CD4-positive, alpha-beta T cell (primary cell): ENCODE results near the gene SPPL2A. TPM values are rescaled to one million over a fixed set of nuclear protein-coding genes. Genes with fewer than 3 reads are reported as not detected.
A peak's percentile ranks its signal among the peaks of the same experiment; 100 is the strongest.

ENCODE experiments used
- ATAC-seq: fragments of 200-7000 bp; cut with Tn5 transposase; one replicate; pipeline ENCODE4 v1.10.0; 2022; ENCODE audit warnings: mild to moderate bottlenecking; ENCODE audit not compliant: poor library complexity
- CTCF ChIA-PET: fragments of 350-600 bp; sonication (Branson Sonifier 250); formaldehyde crosslinking; loops from one replicate; lab custom pipeline; 2021; ENCODE audit warnings: antibody characterized with exemption, inconsistent platforms; lab: Charles Lee
- POLR2A ChIA-PET: fragments of 350-600 bp; sonication (Branson Sonifier 250); formaldehyde crosslinking; loops from one replicate; lab custom pipeline; 2021; ENCODE audit warnings: antibody characterized with exemption, inconsistent platforms; lab: Charles Lee
- DNase-seq, 14 experiments: peaks; one replicate each; pipeline ENCODE4 v3.0.0-alpha.2; 2013 to 2020; ENCODE audit warnings: mixed read lengths in 2 of 14
- H3K27ac ChIP-seq, 2 donors: one replicate each; pipeline versions ENCODE4 v1.5.1 to v1.7.0; 2013; ENCODE audit warnings: low read length in 2 of 2, low read depth in 1 of 2, mild to moderate bottlenecking in 1 of 2
- H3K27me3 ChIP-seq, 2 experiments: 1 replicate in 1 of 2; 2 replicates in 1 of 2; pipeline versions ENCODE4 v1.6.1 to v1.7.0; 2013; ENCODE audit warnings: low read length in 2 of 2, control low read depth in 1 of 2, mild to moderate bottlenecking in 1 of 2, moderate library complexity in 1 of 2; ENCODE audit not compliant: insufficient read depth in 2 of 2, control insufficient read depth in 1 of 2
- H3K36me3 ChIP-seq: one replicate; pipeline ENCODE4 v1.6.1; 2013; ENCODE audit warnings: low read length, control low read depth; ENCODE audit not compliant: insufficient read depth
- H3K4me1 ChIP-seq: one replicate; pipeline ENCODE4 v1.6.1; 2013; ENCODE audit warnings: low read length, control low read depth; ENCODE audit not compliant: insufficient read depth
- H3K4me3 ChIP-seq: one replicate; pipeline ENCODE4 v1.5.1; 2013; ENCODE audit warnings: mild to moderate bottlenecking, low read length, moderate library complexity
- H3K9me3 ChIP-seq, 2 experiments: 1 replicate in 1 of 2; 2 replicates in 1 of 2; pipeline versions ENCODE4 v1.6.1 to v1.7.0; 2013; ENCODE audit warnings: low read length in 2 of 2, mild to moderate bottlenecking in 2 of 2, control low read depth in 1 of 2, moderate library complexity in 1 of 2; ENCODE audit not compliant: control insufficient read depth in 1 of 2, insufficient read depth in 1 of 2
- H3K27ac Mint-ChIP-seq: one replicate; pipeline ENCODE4 v1.8.0; 2020; ENCODE audit warnings: mixed read lengths
- H3K27me3 Mint-ChIP-seq: one replicate; pipeline ENCODE4 v1.8.0; 2021; ENCODE audit warnings: mixed read lengths
- H3K36me3 Mint-ChIP-seq: one replicate; pipeline ENCODE4 v1.8.0; 2021; ENCODE audit warnings: low read depth, mixed read lengths
- H3K4me1 Mint-ChIP-seq: one replicate; pipeline ENCODE4 v1.8.0; 2021; ENCODE audit warnings: low read depth, mixed read lengths
- H3K4me3 Mint-ChIP-seq: one replicate; pipeline ENCODE4 v1.8.0; 2020; ENCODE audit warnings: mild to moderate bottlenecking, mixed read lengths
- H3K9me3 Mint-ChIP-seq: one replicate; pipeline ENCODE4 v1.8.0; 2020; ENCODE audit warnings: mixed read lengths
- CTCF ChIP-seq: fragments of 200-600 bp; IDR thresholded peaks from one replicate; pipeline ENCODE4 v1.8.0; 2022; ENCODE audit warnings: antibody characterized with exemption, mild to moderate bottlenecking
- intact Hi-C, 2 experiments: fragments of 100-400 bp; cut with DNase I in 1 of 2; cut with micrococcal nuclease in 1 of 2; formaldehyde crosslinking; loops; one replicate each; pipeline versions ENCODE4 v1.15.1 to v1.9.0; 2023 to 2025; cut with DNase I, micrococcal nuclease
- total RNA-seq, 174 experiments: library from RNA in 2 of 174; stranded (reverse) in 2 of 174; gene quantifications; one replicate each; pipeline ENCODE4 v1.2.3 and lab custom pipeline; 2021 to 2026

The SPPL2A gene
- total RNA-seq, 2 experiments from 2014 or later = 26.6 to 30.7 TPM

GRCh38 chr15:50652671-50653070, 112.8 kb downstream of the SPPL2A start:
- peaks cover 90% of the 10 kb centered on the region for H3K36me3 Mint-ChIP-seq
- H3K9me3 Mint-ChIP-seq = no peaks in the 10 kb centered on the region
- peak overlapping the region; percentile 53 for H3K27ac Mint-ChIP-seq
- no peak overlapping the region for H3K4me3 Mint-ChIP-seq
- H3K27me3 ChIP-seq = no peaks in the 10 kb centered on the region
- ChIA-PET POLR2A (interaction anchor here (0.7 kb wide), 1 partner anchor 17 kb away, joined by 5 read pairs; no protein-coding TSS in a partner anchor), CTCF (interaction anchor here (0.7 to 1.3 kb wide), 3 partner anchors 16 to 1406 kb away, joined by 3 to 6 read pairs (median 3); no protein-coding TSS in a partner anchor)
- H3K4me3 ChIP-seq = no peak overlapping the region
- intact Hi-C loops = no loop called here
- DNase-seq = no peak
- H3K9me3 ChIP-seq = no peaks in the 10 kb centered on the region
- H3K36me3 ChIP-seq = peaks cover 70% of the 10 kb centered on the region
- no peaks in the 10 kb centered on the region for H3K27me3 Mint-ChIP-seq
- no peak overlapping the region for H3K27ac ChIP-seq
- no peaks in the 10 kb centered on the region for H3K4me1 ChIP-seq
- no peak for TF ChIP-seq CTCF
- ATAC-seq = no peak
- H3K4me1 Mint-ChIP-seq = peaks cover 7% of the 10 kb centered on the region

Other genes with a start within 250 kb of the SPPL2A start
- gene USP50, start 219.0 kb downstream of the SPPL2A start, total RNA-seq = under 1 TPM in 1 of 2 experiments, not detected in 1; 0.41 TPM
- gene TRPM7, start 78.9 kb downstream of the SPPL2A start, total RNA-seq = 10 to 100 TPM; 29.0 to 30.0 TPM
- gene AP4E1, start 143.0 kb upstream of the SPPL2A start, total RNA-seq = 1 to 10 TPM; 6.3 to 6.6 TPM